Stimulated activated CD4-positive, alpha-beta T cell treated with anti-CD3 and anti-CD28 coated beads, Interleukin-1b, Interleukin-23, amount 100 ng/mL, for 24 hours (primary cell): ENCODE results near the gene CLDN22.

ENCODE experiments used
- DNase-seq, 4 experiments: peaks; one replicate each; pipeline ENCODE4 v3.0.0-alpha.2; 2020; ENCODE audit warnings: low read depth in 4 of 4, low spot score in 1 of 4

CLDN22 gene

GRCh38 chr4:183285886-183286285 is 34.2 kb downstream of the CLDN22 start:
- no peak for DNase-seq

GRCh38 chr4:183284965-183285364 is 35.1 kb downstream of the CLDN22 start:
- DNase-seq = no peak

- DNase-seq = no peak
These were observed 35.8 kb downstream of the CLDN22 start for GRCh38 chr4:183284258-183284785.

GRCh38 chr4:183276106-183276505 is 44.0 kb downstream of the CLDN22 start:
- no peak for DNase-seq

GRCh38 chr4:183272384-183272783 is 47.7 kb downstream of the CLDN22 start:
- no peak for DNase-seq

- DNase-seq = no peak
These were observed 51.5 kb downstream of the CLDN22 start for GRCh38 chr4:183268556-183268955.
